Measurements from ENCODE around the gene CHST11. TPM values are rescaled to one million over a fixed set of nuclear protein-coding genes. Genes with fewer than 3 reads are reported as not detected.

The CHST11 gene
- total and polyA plus RNA-seq, 2 donors from 2014 or later = 2.0 to 23.3 TPM

DNA sequence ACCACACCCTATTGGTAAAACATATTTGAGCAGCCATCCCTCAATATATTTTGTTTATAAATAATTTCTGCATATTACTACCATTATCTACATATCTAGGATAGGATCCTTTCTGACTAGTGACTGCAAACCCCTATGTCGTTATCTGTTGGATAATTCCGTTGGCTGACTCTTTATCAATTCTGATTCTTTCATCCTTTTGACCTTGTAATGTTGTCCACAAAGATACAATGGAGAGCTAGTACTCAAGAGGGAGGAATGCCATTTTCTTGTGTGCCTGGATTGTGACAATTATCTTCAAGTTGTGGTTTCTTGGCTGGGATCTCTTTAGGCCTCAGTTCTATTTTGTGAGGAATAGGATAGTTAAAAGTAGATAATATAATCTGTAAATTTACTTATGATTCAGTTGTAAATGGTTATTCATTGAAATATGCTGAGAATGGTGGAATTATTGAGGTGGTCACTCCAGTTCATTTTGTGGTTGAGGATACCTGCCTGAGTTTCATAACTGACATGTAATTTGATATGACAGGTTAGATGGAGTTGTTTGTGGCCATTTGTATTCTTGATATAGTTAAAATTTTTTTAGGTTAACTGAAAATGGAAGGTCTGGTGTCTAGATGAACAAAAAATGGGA is 10.1 kb downstream of the CHST11 start:
- no peak overlapping the region for H3K9ac ChIP-seq (ENCODE audit: low read length in 3 of 3)
- H3K4me3 ChIP-seq (ENCODE audit: low read length in 3 of 3) = no peak overlapping the region
- no peak overlapping the region for H3K27ac ChIP-seq (ENCODE audit: low read depth in 2 of 2, low read length in 2 of 2)
- intact Hi-C loops (cut with DNase I) = no loop called here
- TF ChIP-seq, protein P1, sequence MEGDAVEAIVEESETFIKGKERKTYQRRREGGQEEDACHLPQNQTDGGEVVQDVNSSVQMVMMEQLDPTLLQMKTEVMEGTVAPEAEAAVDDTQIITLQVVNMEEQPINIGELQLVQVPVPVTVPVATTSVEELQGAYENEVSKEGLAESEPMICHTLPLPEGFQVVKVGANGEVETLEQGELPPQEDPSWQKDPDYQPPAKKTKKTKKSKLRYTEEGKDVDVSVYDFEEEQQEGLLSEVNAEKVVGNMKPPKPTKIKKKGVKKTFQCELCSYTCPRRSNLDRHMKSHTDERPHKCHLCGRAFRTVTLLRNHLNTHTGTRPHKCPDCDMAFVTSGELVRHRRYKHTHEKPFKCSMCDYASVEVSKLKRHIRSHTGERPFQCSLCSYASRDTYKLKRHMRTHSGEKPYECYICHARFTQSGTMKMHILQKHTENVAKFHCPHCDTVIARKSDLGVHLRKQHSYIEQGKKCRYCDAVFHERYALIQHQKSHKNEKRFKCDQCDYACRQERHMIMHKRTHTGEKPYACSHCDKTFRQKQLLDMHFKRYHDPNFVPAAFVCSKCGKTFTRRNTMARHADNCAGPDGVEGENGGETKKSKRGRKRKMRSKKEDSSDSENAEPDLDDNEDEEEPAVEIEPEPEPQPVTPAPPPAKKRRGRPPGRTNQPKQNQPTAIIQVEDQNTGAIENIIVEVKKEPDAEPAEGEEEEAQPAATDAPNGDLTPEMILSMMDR (IDR thresholded peaks at IDR 0.05; ENCODE audit: borderline replicate concordance, extremely low read depth, insufficient read depth) = no peak
- no peaks in the 10 kb centered on the region for H3K27me3 ChIP-seq (ENCODE audit: control insufficient read depth, insufficient read depth, low read length)
- DNase-seq = no peak
- H3K4me1 ChIP-seq (ENCODE audit: control insufficient read depth in 2 of 3, insufficient read depth in 2 of 3, low read depth in 1 of 3, low read length in 3 of 3) = peaks cover 0 to 2% (median 0%) of the 10 kb centered on the region in 3 donors
- H3K9me3 ChIP-seq (ENCODE audit: control insufficient read depth in 2 of 3, insufficient read depth in 1 of 3, low read length in 3 of 3) = no peaks in the 10 kb centered on the region
- H3K36me3 ChIP-seq (ENCODE audit: control insufficient read depth in 2 of 3, insufficient read depth in 3 of 3, low read length in 3 of 3) = no peaks in the 10 kb centered on the region
- no peak for FAIRE-seq

DNA sequence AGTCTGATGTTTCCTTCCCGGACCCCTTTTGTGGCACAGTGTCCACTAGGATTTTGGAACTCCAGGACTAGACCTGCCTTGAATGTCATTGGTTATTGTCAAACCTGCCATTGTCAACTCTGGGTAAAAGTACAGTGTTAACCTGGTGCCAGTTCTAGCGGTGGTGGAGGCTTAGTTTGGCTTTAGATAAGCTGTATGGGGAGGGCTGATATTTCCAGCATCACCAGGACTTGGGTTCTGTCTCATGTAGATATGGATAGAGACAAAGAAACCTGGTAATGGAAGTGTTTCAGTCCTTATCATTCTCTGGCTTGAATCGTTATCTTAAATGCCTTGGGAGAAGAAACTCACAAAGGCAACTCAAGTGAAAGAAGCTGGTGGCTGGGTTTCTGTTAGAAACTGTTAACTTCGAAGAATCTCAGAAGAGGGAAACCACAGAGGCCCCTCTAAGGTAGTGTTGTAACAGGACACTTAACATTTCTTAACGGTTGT is 10.6 kb downstream of the CHST11 start:
- intact Hi-C loops (cut with DNase I) = no loop called here
- Histone ChIP-seq H3K9me3 (ENCODE audit: control insufficient read depth in 2 of 3, insufficient read depth in 1 of 3, low read length in 3 of 3) (no peaks in the 10 kb centered on the region), H3K27me3 (ENCODE audit: control insufficient read depth, insufficient read depth, low read length) (no peaks in the 10 kb centered on the region), H3K9ac (ENCODE audit: low read length in 3 of 3) (no peak overlapping the region), H3K4me1 (ENCODE audit: control insufficient read depth in 2 of 3, insufficient read depth in 2 of 3, low read depth in 1 of 3, low read length in 3 of 3) (peaks cover 0 to 2% (median 0%) of the 10 kb centered on the region in 3 donors), H3K36me3 (ENCODE audit: control insufficient read depth in 2 of 3, insufficient read depth in 3 of 3, low read length in 3 of 3) (no peaks in the 10 kb centered on the region), H3K4me3 (ENCODE audit: low read length in 3 of 3) (no peak overlapping the region), H3K27ac (ENCODE audit: low read depth in 2 of 2, low read length in 2 of 2) (no peak overlapping the region)
- TF ChIP-seq, protein P1 (IDR thresholded peaks at IDR 0.05; ENCODE audit: borderline replicate concordance, extremely low read depth, insufficient read depth) = no peak
- FAIRE-seq (no peak), DNase-seq (no peak)

DNA sequence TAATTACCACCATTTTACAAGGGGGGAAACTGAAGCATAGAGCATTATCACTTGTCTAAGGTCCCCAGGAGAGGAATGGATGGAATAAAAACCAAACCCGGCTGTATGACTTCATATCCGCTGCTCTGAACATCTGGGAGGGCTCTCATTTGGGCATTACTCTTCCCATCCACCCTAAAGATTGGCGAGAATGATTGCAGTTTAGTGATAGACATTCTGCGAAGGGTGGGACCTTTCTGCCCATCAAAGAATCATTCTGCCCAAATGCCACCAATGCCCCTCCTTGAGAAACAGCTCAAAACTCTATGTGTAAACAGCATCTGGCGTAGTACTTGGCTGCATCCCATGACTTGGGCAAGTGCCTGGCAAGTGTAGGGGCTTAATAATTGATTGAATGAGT is 11.6 kb downstream of the CHST11 start:
- Histone ChIP-seq H3K9ac (ENCODE audit: low read length in 3 of 3) (no peak overlapping the region), H3K36me3 (ENCODE audit: control insufficient read depth in 2 of 3, insufficient read depth in 3 of 3, low read length in 3 of 3) (no peaks in the 10 kb centered on the region), H3K4me3 (ENCODE audit: low read length in 3 of 3) (no peak overlapping the region), H3K27me3 (ENCODE audit: control insufficient read depth, insufficient read depth, low read length) (no peaks in the 10 kb centered on the region), H3K4me1 (ENCODE audit: control insufficient read depth in 2 of 3, insufficient read depth in 2 of 3, low read depth in 1 of 3, low read length in 3 of 3) (peaks cover 0 to 4% (median 0%) of the 10 kb centered on the region in 3 donors), H3K27ac (ENCODE audit: low read depth in 2 of 2, low read length in 2 of 2) (no peak overlapping the region), H3K9me3 (ENCODE audit: control insufficient read depth in 2 of 3, insufficient read depth in 1 of 3, low read length in 3 of 3) (no peaks in the 10 kb centered on the region)
- no peak for DNase-seq
- intact Hi-C loops (cut with DNase I) = no loop called here
- TF ChIP-seq, protein P1 (IDR thresholded peaks at IDR 0.05; ENCODE audit: borderline replicate concordance, extremely low read depth, insufficient read depth) = no peak
- no peak for FAIRE-seq
